HepG2 (cell line): ENCODE data around the gene UTS2R. TPM values are rescaled to one million over a fixed set of nuclear protein-coding genes. Genes with fewer than 3 reads are reported as not detected.

ENCODE experiments used
- CERS6 ChIP-seq: sonication (generic); formaldehyde crosslinking; IDR thresholded peaks from 2 replicates; pipeline ENCODE4 v1.5.0; 2020; ENCODE audit warnings: missing genetic modification reagents
- ELF1 ChIP-seq: sonication (generic); formaldehyde crosslinking; IDR thresholded peaks from 2 replicates; pipeline ENCODE4 v1.4.0; 2020; ENCODE audit warnings: missing genetic modification reagents
- EZH2 ChIP-seq: conservative IDR thresholded peaks from 2 replicates; pipeline ENCODE4 v1.6.1; 2012; ENCODE audit warnings: mild to moderate bottlenecking, low read depth, low read length, moderate library complexity
- REST ChIP-seq, 2 experiments: IDR thresholded peaks; 2 replicates each; pipeline ENCODE4 v1.6.1; 2011 to 2012; ENCODE audit warnings: low read length in 2 of 2, borderline replicate concordance in 1 of 2, low read depth in 1 of 2, mild to moderate bottlenecking in 1 of 2, moderate library complexity in 1 of 2
- SMYD3 ChIP-seq: sonication (generic); formaldehyde crosslinking; IDR thresholded peaks from 2 replicates; pipeline ENCODE4 v1.8.1; 2023; ENCODE audit warnings: mild to moderate bottlenecking, missing genetic modification reagents
- STAT6 ChIP-seq: sonication (generic); formaldehyde crosslinking; IDR thresholded peaks from 2 replicates; pipeline ENCODE4 v1.4.0; 2020; ENCODE audit warnings: missing genetic modification reagents, mild to moderate bottlenecking, borderline replicate concordance
- TSC22D2 ChIP-seq: sonication (generic); formaldehyde crosslinking; IDR thresholded peaks from 2 replicates; pipeline ENCODE4 v1.5.1; 2020; ENCODE audit warnings: missing genetic modification reagents, mild to moderate bottlenecking, borderline replicate concordance
- ZFY ChIP-seq: sonication (generic); formaldehyde crosslinking; IDR thresholded peaks from 2 replicates; pipeline ENCODE4 v1.4.0; 2020; ENCODE audit warnings: missing genetic modification reagents
- ZNF251 ChIP-seq: sonication (generic); formaldehyde crosslinking; IDR thresholded peaks from 2 replicates; pipeline ENCODE4 v1.9.0; 2021; ENCODE audit warnings: mild to moderate bottlenecking, missing genetic modification reagents
- ZNF281 ChIP-seq: sonication (generic); formaldehyde crosslinking; IDR thresholded peaks from 2 replicates; pipeline ENCODE4 v1.4.0; 2020; ENCODE audit warnings: missing genetic modification reagents, borderline replicate concordance
- ZNF329 ChIP-seq: sonication (generic); formaldehyde crosslinking; IDR thresholded peaks from 2 replicates; pipeline ENCODE4 v1.9.0; 2021; ENCODE audit warnings: low read depth, mild to moderate bottlenecking, missing genetic modification reagents
- ZNF503 ChIP-seq: sonication (generic); formaldehyde crosslinking; IDR thresholded peaks from 2 replicates; pipeline ENCODE4 v1.4.0; 2020; ENCODE audit warnings: missing genetic modification reagents
- ZNF558 ChIP-seq: sonication (generic); formaldehyde crosslinking; IDR thresholded peaks from 2 replicates; pipeline ENCODE4 v1.9.0; 2022; ENCODE audit warnings: mild to moderate bottlenecking, missing genetic modification reagents, borderline replicate concordance
- ZNF740 ChIP-seq: sonication (generic); formaldehyde crosslinking; IDR thresholded peaks from 2 replicates; pipeline ENCODE4 v1.4.0; 2020; ENCODE audit warnings: missing genetic modification reagents
- ZNF891 ChIP-seq: sonication (generic); formaldehyde crosslinking; IDR thresholded peaks from 2 replicates; pipeline ENCODE4 v1.5.0; 2020; ENCODE audit warnings: mild to moderate bottlenecking, missing genetic modification reagents
- polyA plus RNA-seq, 8 experiments: library from polyadenylated mRNA; depleted of rRNA in 3 of 8; stranded (reverse) in 7 of 8; unstranded in 1 of 8; fragments of >200 nt; fragmentation: Illumina TruSeq in 4 of 8; extraction: Trizol in 4 of 8; gene quantifications; 2 replicates each; pipeline versions ENCODE4 v1.2.1 to v1.2.3, GENCODE V29; 2011 to 2016; ENCODE audit warnings: low read depth in 4 of 8, missing spikeins in 1 of 8, mixed read lengths in 1 of 8; ENCODE audit not compliant: insufficient read depth in 1 of 8
- total RNA-seq, 5 experiments: library from RNA; depleted of rRNA; stranded (reverse); fragments of >200 nt; fragmentation: Illumina TruSeq; extraction: Trizol; gene quantifications; 2 replicates each; pipeline ENCODE4 v1.2.3, GENCODE V29; 2016; ENCODE audit warnings: low read depth in 1 of 5

The UTS2R gene
- total and polyA plus RNA-seq, 2 of the 13 experiments (the other 11 are each of a cell fraction or from before 2014, with no cell fraction given), result 0.13 to 0.15 TPM

GRCh38 chr17:82414548-82415281 lies 43.1 kb downstream of the UTS2R start (continued):
- TF ChIP-seq REST (IDR thresholded peaks at IDR 0.05; ENCODE audit: borderline replicate concordance in 1 of 2, low read depth in 1 of 2, low read length in 2 of 2) (peak; percentile 87 to 99), ZNF740 (peak; percentile 77), CERS6 (CRISPR knock-in tag) (peak; percentile 42; the same call in 1 of the 2 replicates), EZH2 (no peak), ZFY (peak; percentile 69), ZNF503 (CRISPR knock-in tag) (peak; percentile 94), ZNF558 (peak; percentile 98; the same call in 1 of the 2 replicates), ZNF329 (CRISPR knock-in tag) (peak; percentile 91; the same call in 1 of the 2 replicates), ZNF251 (0 out of 2 replicates have a peak, but pooled peaks have one; percentile 14), STAT6 (peak; percentile 73; the same call in 1 of the 2 replicates), ZNF891 (CRISPR knock-in tag) (peak; percentile 99), SMYD3 (CRISPR knock-in tag) (peak; percentile 91), ZNF281 (CRISPR knock-in tag) (peak; percentile 81), TSC22D2 (peak; percentile 98), ELF1 (CRISPR knock-in tag) (0 out of 2 replicates have a peak, but pooled peaks have one; percentile 47)
